Measurements from ENCODE around the gene ZPBP2. TPM values are rescaled to one million over a fixed set of nuclear protein-coding genes. Genes with fewer than 3 reads are reported as not detected.

ZPBP2 gene
- total RNA-seq, 1 experiment from 2014 or later: not detected

GRCh38 chr17:39820541-39820940, 47.5 kb upstream of the ZPBP2 start:
- Histone ChIP-seq H3K23me2 (ENCODE audit: insufficient read length, low read depth, low read length, poor library complexity, severe bottlenecking) (no peaks in the 10 kb centered on the region), H3K9me3 (ENCODE audit: control insufficient read depth, low read depth, low read length) (peaks cover 7% of the 10 kb centered on the region), H2AFZ (ENCODE audit: low read length) (no peak overlapping the region), H3K79me1 (ENCODE audit: insufficient read depth, low read depth, low read length, poor library complexity, severe bottlenecking) (no peaks in the 10 kb centered on the region), H3K4me1 (ENCODE audit: insufficient read depth, low read length) (peaks cover 4% of the 10 kb centered on the region; the same call in 1 of the 2 replicates), H3K14ac (ENCODE audit: insufficient read depth, low read length) (no peak overlapping the region), H3K4me2 (ENCODE audit: insufficient read depth, insufficient read length, low read length) (no peak overlapping the region), H3K56ac (ENCODE audit: insufficient read length, low read depth, low read length) (no peak overlapping the region), H2BK120ac (ENCODE audit: low read depth, low read length, poor library complexity, severe bottlenecking) (no peak overlapping the region), H3K4ac (ENCODE audit: low read depth, low read length) (no peak overlapping the region), H3K79me2 (ENCODE audit: insufficient read depth, low read length) (no peaks in the 10 kb centered on the region), H2BK20ac (ENCODE audit: low read depth, low read length, poor library complexity, severe bottlenecking) (no peak overlapping the region), H2BK5ac (ENCODE audit: insufficient read length, low read length) (no peak overlapping the region), H4K91ac (ENCODE audit: insufficient read length, low read depth, low read length) (no peak overlapping the region), H3K9ac (ENCODE audit: extremely low read depth, insufficient read length, low read length) (no peak overlapping the region), H2BK15ac (ENCODE audit: low read depth, low read length) (no peak overlapping the region), H2BK12ac (ENCODE audit: insufficient read length, low read depth, low read length) (no peak overlapping the region), H4K5ac (ENCODE audit: insufficient read length, low read depth, low read length) (no peak overlapping the region), H3T11ph (ENCODE audit: low read length) (no peak overlapping the region), H3K27ac (ENCODE audit: insufficient read length, low read depth, low read length) (no peak overlapping the region), H2AK5ac (ENCODE audit: insufficient read length, low read length) (no peak overlapping the region), H3K18ac (ENCODE audit: insufficient read length, low read depth, low read length) (no peak overlapping the region), H4K20me1 (ENCODE audit: control insufficient read depth, insufficient read depth, insufficient read length) (no peaks in the 10 kb centered on the region), H3K27me3 (ENCODE audit: insufficient read depth, low read length) (no peaks in the 10 kb centered on the region), H4K8ac (replicated peaks; ENCODE audit: insufficient read length, low read depth, low read length) (no peak overlapping the region), H3K23ac (ENCODE audit: insufficient read length, low read depth, low read length) (no peak overlapping the region)
- no peak for DNase-seq
- H3K9me3 Mint-ChIP-seq: peaks cover 34% of the 10 kb centered on the region in 2 experiments
- peaks cover 3% of the 10 kb centered on the region for H3K27me3 Mint-ChIP-seq (ENCODE audit: low read depth)
- no peak overlapping the region for H3K4me3 Mint-ChIP-seq
- peaks cover 8 to 19% (median 18%) of the 10 kb centered on the region in 3 experiments for H3K36me3 Mint-ChIP-seq (ENCODE audit: insufficient read depth in 1 of 3, low read depth in 3 of 3)
- TF ChIP-seq CTCF (conservative IDR thresholded peaks at IDR 0.05): no peak
- peaks cover 8 to 11% of the 10 kb centered on the region in 2 experiments for H3K4me1 Mint-ChIP-seq
- no peak overlapping the region; a peak in 1 of 7 replicates for H3K27ac Mint-ChIP-seq
- WGBS (ENCODE audit: extremely low coverage, insufficient read length, low lambda C conversion rate): no CpG with 5 or more reads among the region's 4 CpGs

Measured in H9 (cell line).